Adipocyte (in vitro differentiated cells): Measurements from ENCODE around the gene DIRAS1.
"Not testable (repeated sequence)": the region's sequence is repeated elsewhere in the genome, so short reads cannot be mapped to it uniquely, and the experiment has no call there.

ENCODE experiments used
- DNase-seq: peaks from one replicate; pipeline ENCODE4 v3.0.0-alpha.2; 2015; ENCODE audit warnings: low read depth
- H3K27me3 ChIP-seq: replicated peaks from 2 replicates; pipeline ENCODE4 v1.7.0; 2013; ENCODE audit warnings: mild to moderate bottlenecking, low read length, moderate library complexity; ENCODE audit not compliant: control insufficient read depth, insufficient read depth
- H3K36me3 ChIP-seq: 2 replicates; pipeline ENCODE4 v1.7.0; 2013; ENCODE audit warnings: low read length, mild to moderate bottlenecking, moderate library complexity; ENCODE audit not compliant: control insufficient read depth, insufficient read depth, severe bottlenecking
- H3K4me1 ChIP-seq: 2 replicates; pipeline ENCODE4 v1.7.0; 2013; ENCODE audit warnings: mild to moderate bottlenecking, low read length, moderate library complexity; ENCODE audit not compliant: control insufficient read depth, insufficient read depth
- H3K4me3 ChIP-seq: 2 replicates; pipeline ENCODE4 v1.7.0; 2013; ENCODE audit warnings: mild to moderate bottlenecking, low read length, moderate library complexity
- H3K9ac ChIP-seq: 2 replicates; pipeline ENCODE4 v1.7.0; 2013; ENCODE audit warnings: mild to moderate bottlenecking, low read length, moderate library complexity
- H3K9me3 ChIP-seq: 2 replicates; pipeline ENCODE4 v1.7.0; 2013; ENCODE audit warnings: mild to moderate bottlenecking, low read length, moderate library complexity; ENCODE audit not compliant: control insufficient read depth

DIRAS1 gene

GRCh38 chr19:2680808-2681207, 40.4 kb downstream of the DIRAS1 start:
- no peaks in the 10 kb centered on the region for H3K4me1 ChIP-seq
- no peaks in the 10 kb centered on the region for H3K36me3 ChIP-seq
- no peak for DNase-seq
- H3K9me3 ChIP-seq = no peaks in the 10 kb centered on the region
- H3K4me3 ChIP-seq = no peak overlapping the region
- H3K27me3 ChIP-seq = peaks cover 45% of the 10 kb centered on the region
- no peak overlapping the region for H3K9ac ChIP-seq

- Histone ChIP-seq H3K4me1 (no peaks in the 10 kb centered on the region), H3K27me3 (peaks cover 59% of the 10 kb centered on the region), H3K36me3 (no peaks in the 10 kb centered on the region), H3K9me3 (peaks cover 3% of the 10 kb centered on the region), H3K4me3 (no peak overlapping the region), H3K9ac (no peak overlapping the region)
- no peak for DNase-seq
Observed at GRCh38 chr19:2679439-2679838, 41.7 kb downstream of the DIRAS1 start.

DNA sequence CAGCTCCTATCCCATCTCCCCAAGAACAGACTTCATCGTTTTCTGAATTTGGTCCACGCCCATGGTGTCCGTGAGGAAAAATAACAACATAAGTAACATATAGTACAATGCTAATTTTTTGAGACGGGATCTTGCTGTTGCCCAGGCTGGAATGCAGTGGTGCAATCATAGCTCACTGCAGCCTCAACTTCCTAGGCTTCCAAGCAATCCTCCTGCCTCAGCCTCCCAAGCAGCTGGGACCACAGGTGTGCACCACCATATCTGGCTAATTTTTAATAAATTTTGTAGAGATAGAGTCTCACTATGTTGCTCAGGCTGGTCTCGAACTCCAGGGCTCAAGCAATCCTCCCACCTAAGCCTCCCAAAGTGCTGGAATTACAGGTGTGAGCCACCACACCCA, 42.2 kb downstream of the DIRAS1 start:
- H3K4me3 ChIP-seq, H3K9ac ChIP-seq, H3K36me3 ChIP-seq, H3K4me1 ChIP-seq, H3K9me3 ChIP-seq, DNase-seq: not testable (repeated sequence)
- H3K27me3 ChIP-seq = peaks cover 62% of the 10 kb centered on the region

- H3K9me3 ChIP-seq = peaks cover 3% of the 10 kb centered on the region
- H3K9ac ChIP-seq = no peak overlapping the region
- H3K4me1 ChIP-seq = no peaks in the 10 kb centered on the region
- H3K4me3 ChIP-seq = no peak overlapping the region
- no peaks in the 10 kb centered on the region for H3K36me3 ChIP-seq
- no peak for DNase-seq
- peaks cover 57% of the 10 kb centered on the region for H3K27me3 ChIP-seq
Observed at GRCh38 chr19:2678044-2678671, 43.0 kb downstream of the DIRAS1 start.

DNA sequence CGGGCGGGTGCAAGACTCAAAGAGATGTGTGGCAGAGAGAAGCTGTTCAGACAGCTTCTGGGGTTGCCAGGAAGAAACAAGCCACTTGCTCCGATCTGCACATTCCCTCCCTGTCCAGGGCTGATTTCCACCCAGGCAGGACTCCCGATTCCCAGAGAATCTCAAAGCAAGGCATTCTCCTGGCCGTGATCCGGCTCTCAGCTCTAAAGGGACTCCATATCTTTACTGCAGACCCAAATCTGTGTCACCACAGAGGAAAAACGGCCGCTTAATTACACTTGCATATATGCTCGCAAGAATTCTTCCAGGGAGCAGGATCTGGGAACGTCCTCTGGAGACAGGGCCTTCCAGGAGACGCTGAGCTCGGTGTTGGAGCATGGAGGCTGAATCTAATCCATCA, 44.3 kb downstream of the DIRAS1 start:
- Histone ChIP-seq H3K4me3 (no peak overlapping the region), H3K9me3 (peaks cover 3% of the 10 kb centered on the region), H3K36me3 (no peaks in the 10 kb centered on the region), H3K9ac (no peak overlapping the region), H3K4me1 (no peaks in the 10 kb centered on the region), H3K27me3 (peaks cover 57% of the 10 kb centered on the region)
- no peak for DNase-seq

DNA sequence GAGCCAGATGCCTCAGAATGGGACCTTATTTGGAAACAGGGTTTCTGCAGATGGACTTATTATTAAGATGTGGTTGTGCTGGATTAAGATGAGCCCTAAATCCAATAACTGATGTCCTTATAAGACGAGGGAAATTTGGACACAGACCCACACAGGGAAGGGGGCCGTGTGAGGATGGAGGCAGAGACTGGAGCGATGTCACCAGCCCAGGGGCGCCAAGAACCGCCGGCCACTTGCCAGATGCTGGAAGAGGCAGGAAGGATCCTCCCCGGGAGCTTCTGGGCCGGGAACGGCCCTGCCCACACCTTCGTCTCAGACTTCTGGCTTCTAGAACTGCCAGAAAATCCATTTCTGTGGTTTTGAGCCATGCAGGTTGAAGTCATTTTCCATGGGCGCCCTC, 45.3 kb downstream of the DIRAS1 start:
- no peak for DNase-seq
- no peaks in the 10 kb centered on the region for H3K4me1 ChIP-seq
- H3K9ac ChIP-seq = no peak overlapping the region
- H3K36me3 ChIP-seq = no peaks in the 10 kb centered on the region
- H3K4me3 ChIP-seq = no peak overlapping the region
- H3K9me3 ChIP-seq = peaks cover 3% of the 10 kb centered on the region
- peaks cover 64% of the 10 kb centered on the region for H3K27me3 ChIP-seq

GRCh38 chr19:2670217-2670616, 51.0 kb downstream of the DIRAS1 start:
- no peaks in the 10 kb centered on the region for H3K4me1 ChIP-seq
- peaks cover 3% of the 10 kb centered on the region for H3K9me3 ChIP-seq
- no peak for DNase-seq
- H3K36me3 ChIP-seq = no peaks in the 10 kb centered on the region
- H3K9ac ChIP-seq = no peak overlapping the region
- H3K4me3 ChIP-seq = no peak overlapping the region
- peaks cover 47% of the 10 kb centered on the region for H3K27me3 ChIP-seq

- Histone ChIP-seq H3K4me1 (no peaks in the 10 kb centered on the region), H3K9ac (no peak overlapping the region), H3K27me3 (peaks cover 42% of the 10 kb centered on the region), H3K36me3 (no peaks in the 10 kb centered on the region), H3K9me3 (peaks cover 2% of the 10 kb centered on the region), H3K4me3 (no peak overlapping the region)
- no peak for DNase-seq
Observed at GRCh38 chr19:2668175-2668763, 52.9 kb downstream of the DIRAS1 start.

DNA sequence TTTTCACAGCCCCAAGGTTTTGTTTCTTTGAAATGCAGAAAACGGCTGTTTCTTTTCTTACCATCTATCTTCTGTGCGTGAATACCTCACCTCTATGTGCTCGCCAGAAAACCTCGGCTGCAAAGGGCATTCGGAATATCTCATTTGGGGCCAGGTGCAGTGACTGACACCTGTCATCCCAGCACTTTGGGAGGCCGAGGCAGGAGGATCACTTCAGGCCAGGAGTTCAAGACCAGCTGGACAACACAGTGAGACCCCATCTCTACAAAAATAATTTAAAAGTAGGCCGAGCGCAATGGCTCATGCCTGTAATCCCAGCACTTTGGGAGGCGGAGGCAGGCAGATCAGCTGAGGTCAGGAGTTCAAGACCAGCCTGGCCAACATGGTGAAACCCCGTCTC, 53.8 kb downstream of the DIRAS1 start:
- peaks cover 42% of the 10 kb centered on the region for H3K27me3 ChIP-seq
- DNase-seq, H3K36me3 ChIP-seq, H3K4me1 ChIP-seq, H3K9me3 ChIP-seq, H3K9ac ChIP-seq, H3K4me3 ChIP-seq: not testable (repeated sequence)

- H3K36me3 ChIP-seq = no peaks in the 10 kb centered on the region
- H3K4me1 ChIP-seq = no peaks in the 10 kb centered on the region
- no peak for DNase-seq
- no peak overlapping the region for H3K9ac ChIP-seq
- peaks cover 41% of the 10 kb centered on the region for H3K27me3 ChIP-seq
- H3K4me3 ChIP-seq = no peak overlapping the region
- peaks cover 13% of the 10 kb centered on the region for H3K9me3 ChIP-seq
Observed at GRCh38 chr19:2666344-2666994, 54.7 kb downstream of the DIRAS1 start.

DNA sequence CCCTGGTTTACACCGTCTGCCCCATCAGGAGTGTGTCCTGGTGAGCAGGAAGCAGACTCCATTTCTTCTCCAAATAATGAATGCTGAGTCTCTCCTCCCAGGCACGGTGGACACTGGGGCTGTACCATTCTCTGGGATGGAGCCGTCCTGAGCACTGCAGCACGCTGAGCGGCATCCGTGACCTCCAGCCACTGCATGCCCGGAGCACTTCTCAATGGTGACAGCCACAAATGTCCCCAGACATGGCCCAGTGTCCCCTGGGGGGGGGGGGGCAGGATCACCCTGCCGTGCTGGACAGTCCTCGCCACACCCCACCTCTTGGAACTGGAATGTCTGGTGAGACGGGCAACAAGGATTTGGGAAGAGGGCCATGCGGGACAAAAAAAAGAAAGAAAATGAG, 56.1 kb downstream of the DIRAS1 start:
- H3K4me1 ChIP-seq = no peaks in the 10 kb centered on the region
- H3K27me3 ChIP-seq = peaks cover 30% of the 10 kb centered on the region
- peaks cover 14% of the 10 kb centered on the region for H3K9me3 ChIP-seq
- no peaks in the 10 kb centered on the region for H3K36me3 ChIP-seq
- no peak overlapping the region for H3K4me3 ChIP-seq
- no peak for DNase-seq
- no peak overlapping the region for H3K9ac ChIP-seq
